Stimulated activated memory B cell treated with anti-CD40 and anti-IgM and Interleukin-4, amounts not matched to agents 10 μg/mL and 1 μg/mL and 100 μg/mL, for 72 hours (primary cell): ENCODE data around the gene PIK3AP1.
"Not testable (repeated sequence)": the region's sequence is repeated elsewhere in the genome, so short reads cannot be mapped to it uniquely, and the experiment has no call there.

Experiments used
- ATAC-seq: fragments of 150-1000 bp; cut with Tn5 transposase; 2 replicates; pipeline ENCODE4 v1.10.0; 2021
- H3K27ac Mint-ChIP-seq: one replicate; pipeline ENCODE4 v1.8.0; 2022; ENCODE audit warnings: mild to moderate bottlenecking, mixed read lengths
- H3K27me3 Mint-ChIP-seq: one replicate; pipeline ENCODE4 v1.8.0; 2022; ENCODE audit warnings: mixed read lengths
- H3K36me3 Mint-ChIP-seq: one replicate; pipeline ENCODE4 v1.8.0; 2022; ENCODE audit warnings: mixed read lengths
- H3K4me1 Mint-ChIP-seq: one replicate; pipeline ENCODE4 v1.8.0; 2022; ENCODE audit warnings: mixed read lengths
- H3K4me3 Mint-ChIP-seq: one replicate; pipeline ENCODE4 v1.8.0; 2022; ENCODE audit warnings: mild to moderate bottlenecking, moderate library complexity, mixed read lengths
- H3K9me3 Mint-ChIP-seq: one replicate; pipeline ENCODE4 v1.8.0; 2022; ENCODE audit warnings: mixed read lengths

The PIK3AP1 gene

DNA sequence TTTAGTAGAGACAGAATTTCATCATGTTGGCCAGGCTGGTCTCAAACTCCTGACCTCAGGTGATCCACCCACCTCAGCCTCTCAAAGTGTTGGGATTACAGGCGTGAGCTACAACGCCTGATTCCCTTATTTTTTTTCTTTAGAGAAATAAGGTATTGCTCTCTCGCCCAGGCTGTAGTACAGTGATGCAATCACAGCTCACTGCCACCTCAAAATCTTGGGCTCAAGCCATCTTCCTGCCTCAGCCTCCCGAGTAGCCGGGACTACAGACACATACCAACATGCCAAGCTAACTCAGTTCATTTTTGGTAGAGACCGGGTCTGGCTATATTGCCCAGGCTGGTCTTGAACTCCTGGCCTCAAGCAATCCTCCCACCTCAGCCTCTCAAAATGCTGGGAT lies 21.2 kb upstream of the PIK3AP1 start:
- Mint-ChIP-seq H3K27ac (peak overlapping the region; percentile 83), H3K4me1 (peaks cover 43% of the 10 kb centered on the region)
- not testable (repeated sequence) for H3K9me3 Mint-ChIP-seq, ATAC-seq, H3K4me3 Mint-ChIP-seq, H3K27me3 Mint-ChIP-seq, H3K36me3 Mint-ChIP-seq

DNA sequence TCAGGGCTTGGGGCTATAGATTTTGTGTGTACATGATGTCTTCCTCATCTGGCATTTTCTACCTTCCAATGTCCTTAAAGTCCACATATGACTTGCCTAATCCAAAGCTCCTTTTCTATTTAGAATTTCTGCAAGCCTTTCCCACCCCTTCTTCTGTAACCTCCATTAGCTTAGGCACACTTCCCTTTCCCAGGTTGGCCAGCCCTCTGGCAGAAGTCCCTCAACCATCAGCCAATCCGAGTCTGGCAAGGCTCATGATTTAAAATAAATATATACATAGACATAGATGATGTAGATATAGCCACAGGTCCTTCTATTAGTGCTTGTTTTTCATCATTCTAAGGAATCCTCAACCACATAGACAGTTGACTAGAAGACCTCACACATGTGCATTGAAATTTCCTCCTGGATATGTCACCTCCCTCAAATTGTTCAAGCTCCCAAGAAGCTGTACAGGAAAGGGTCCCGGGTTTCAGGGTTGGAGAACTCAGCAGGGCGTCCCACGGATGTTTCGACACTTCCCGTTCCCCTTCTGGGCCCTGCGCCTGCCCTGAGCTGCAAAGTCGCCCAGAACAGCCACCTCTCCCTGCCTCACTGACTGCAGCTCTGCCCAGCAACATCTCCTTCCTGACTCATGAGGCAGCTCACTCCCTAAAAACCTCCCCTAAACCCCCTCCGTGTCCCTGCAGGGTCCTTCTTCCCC lies 20.4 kb upstream of the PIK3AP1 start:
- Mint-ChIP-seq H3K9me3 (no peaks in the 10 kb centered on the region), H3K4me1 (peaks cover 43% of the 10 kb centered on the region), H3K36me3 (no peaks in the 10 kb centered on the region), H3K4me3 (peak overlapping the region; percentile 62), H3K27ac (peak overlapping the region; percentile 83), H3K27me3 (no peaks in the 10 kb centered on the region)
- ATAC-seq: peak; percentile 81

DNA sequence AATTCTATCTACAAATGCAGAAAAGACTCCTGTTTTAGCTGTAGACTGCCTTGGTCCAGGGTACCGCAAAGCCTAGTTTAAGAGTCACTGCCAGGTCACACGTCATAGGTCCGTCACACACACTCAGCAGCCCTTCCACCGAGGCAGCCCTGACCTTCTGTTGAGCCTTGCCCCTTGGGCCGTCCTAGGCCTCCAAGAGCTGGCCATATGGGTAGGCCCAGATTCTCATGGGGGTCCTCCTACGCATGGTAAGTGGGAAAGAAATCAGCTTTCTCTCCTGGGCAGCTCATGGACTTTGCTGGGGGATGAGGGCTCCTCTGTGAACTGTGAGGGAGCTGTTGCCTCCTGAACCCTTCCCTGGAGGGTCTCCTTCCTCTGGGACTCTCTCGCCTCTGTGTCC lies 19.8 kb upstream of the PIK3AP1 start:
- Mint-ChIP-seq H3K4me1 (peaks cover 43% of the 10 kb centered on the region), H3K27ac (peak overlapping the region; percentile 83), H3K27me3 (no peaks in the 10 kb centered on the region), H3K9me3 (no peaks in the 10 kb centered on the region), H3K36me3 (no peaks in the 10 kb centered on the region), H3K4me3 (no peak overlapping the region)
- no peak for ATAC-seq

DNA sequence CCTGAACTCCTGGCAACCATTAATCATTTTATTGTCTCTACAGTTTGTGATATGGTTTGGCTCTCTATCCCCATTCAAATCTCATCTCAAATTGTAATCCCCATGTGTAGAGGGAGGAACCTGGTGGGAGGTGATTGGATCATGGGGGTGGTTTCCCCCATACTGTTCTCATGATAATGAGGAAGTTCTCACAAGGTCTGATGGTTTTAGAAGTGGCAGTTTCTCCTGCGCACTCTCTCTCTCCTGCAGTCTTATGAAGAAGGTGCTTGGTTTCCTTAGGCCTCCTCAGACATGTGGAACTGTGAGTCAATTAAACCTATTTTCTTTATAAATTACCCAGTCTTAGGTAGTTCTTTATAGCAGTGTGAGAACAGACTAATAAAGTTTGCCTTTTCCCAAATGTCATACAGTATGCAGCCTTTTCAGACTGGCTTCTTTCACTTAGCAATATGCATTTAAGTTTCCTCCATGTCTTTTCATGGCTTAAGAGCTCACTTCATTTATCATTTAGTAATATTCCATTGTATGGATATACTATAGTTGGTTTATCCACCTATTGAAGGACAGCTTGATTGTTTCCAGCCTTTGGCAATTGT lies 17.1 kb upstream of the PIK3AP1 start:
- H3K36me3 Mint-ChIP-seq, H3K9me3 Mint-ChIP-seq, H3K4me3 Mint-ChIP-seq, H3K27me3 Mint-ChIP-seq: not testable (repeated sequence)
- peak overlapping the region; percentile 62 for H3K27ac Mint-ChIP-seq
- H3K4me1 Mint-ChIP-seq: peaks cover 32% of the 10 kb centered on the region
- ATAC-seq: peak; percentile 91

DNA sequence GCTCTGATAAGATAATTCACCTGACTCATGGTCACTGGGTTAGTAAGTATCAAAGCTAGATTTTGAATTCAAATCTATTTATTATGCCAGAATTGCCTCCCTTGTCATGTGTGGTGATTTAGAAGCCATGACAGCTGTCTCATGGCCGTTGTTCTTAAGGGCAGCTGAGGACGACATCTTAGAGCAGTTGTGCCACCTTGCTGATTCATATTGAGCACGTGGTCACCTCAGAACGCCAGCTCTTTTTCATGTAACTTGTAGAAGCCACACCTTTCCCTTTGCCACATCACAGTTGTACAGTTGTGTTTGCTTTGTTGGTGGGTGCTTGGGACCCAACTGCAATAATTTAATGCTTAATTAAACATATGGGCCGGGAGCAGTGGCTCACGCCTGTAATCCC lies 4.3 kb upstream of the PIK3AP1 start:
- H3K9me3 Mint-ChIP-seq: no peaks in the 10 kb centered on the region
- no peak overlapping the region for H3K27ac Mint-ChIP-seq
- H3K4me1 Mint-ChIP-seq: peaks cover 42% of the 10 kb centered on the region
- no peaks in the 10 kb centered on the region for H3K27me3 Mint-ChIP-seq
- H3K36me3 Mint-ChIP-seq: no peaks in the 10 kb centered on the region
- no peak overlapping the region for H3K4me3 Mint-ChIP-seq
- ATAC-seq: no peak

DNA sequence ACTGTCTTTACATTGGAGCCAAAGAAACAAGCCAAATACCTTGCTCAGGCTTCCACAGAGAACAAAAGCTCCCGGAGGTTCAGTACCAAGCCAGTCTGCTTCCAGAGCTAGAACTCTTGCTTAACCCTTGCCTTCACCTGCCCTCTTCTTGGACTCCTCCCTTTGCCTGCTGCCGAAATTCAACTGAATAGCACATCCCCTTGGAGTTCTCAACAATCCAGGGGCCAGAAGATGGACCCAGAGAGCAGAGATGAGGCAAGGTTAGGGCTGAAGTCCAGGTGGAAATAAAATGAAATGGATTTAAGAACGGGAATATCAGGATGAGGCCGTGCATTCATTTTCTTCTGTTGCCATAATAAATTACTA lies 876 bp upstream of the PIK3AP1 start:
- Mint-ChIP-seq H3K4me1 (peaks cover 54% of the 10 kb centered on the region), H3K27me3 (no peaks in the 10 kb centered on the region), H3K4me3 (peak overlapping the region; percentile 81), H3K36me3 (peaks cover 7% of the 10 kb centered on the region), H3K27ac (peak overlapping the region; percentile 94), H3K9me3 (no peaks in the 10 kb centered on the region)
- no peak for ATAC-seq

DNA sequence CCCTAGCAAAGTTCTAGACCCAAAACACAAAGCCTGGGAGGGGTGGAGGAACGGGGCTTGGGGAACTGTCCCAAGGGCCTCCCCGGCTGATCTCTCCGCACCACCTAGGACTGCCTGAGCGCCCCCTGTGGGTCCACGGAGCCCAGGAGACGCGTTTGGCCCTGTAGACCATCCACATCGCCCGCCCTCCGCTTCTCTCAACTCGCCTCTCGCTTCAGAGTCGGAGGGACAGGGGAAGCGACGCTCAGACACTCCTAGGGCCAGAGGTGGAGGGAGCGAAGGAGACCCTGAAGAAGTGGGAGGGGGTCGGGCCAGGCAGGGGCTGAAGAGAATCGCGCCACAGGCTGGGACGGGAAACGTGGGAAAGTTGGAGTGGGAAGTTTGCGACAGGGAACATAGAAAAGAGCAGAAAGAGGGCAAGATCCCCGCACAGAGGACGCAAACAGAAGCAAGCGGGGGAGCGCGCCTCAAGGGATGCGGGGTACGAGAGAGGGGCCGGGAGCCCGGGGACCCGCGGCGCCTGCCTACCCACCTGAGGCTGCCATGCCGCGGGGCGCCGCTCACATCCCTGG lies 378 bp downstream of the PIK3AP1 start:
- peak; percentile 86 for ATAC-seq
- peak overlapping the region; percentile 99 for H3K4me3 Mint-ChIP-seq
- H3K27me3 Mint-ChIP-seq: no peaks in the 10 kb centered on the region
- peaks cover 52% of the 10 kb centered on the region for H3K4me1 Mint-ChIP-seq
- H3K36me3 Mint-ChIP-seq: peaks cover 7% of the 10 kb centered on the region
- peak overlapping the region; percentile 94 for H3K27ac Mint-ChIP-seq
- no peaks in the 10 kb centered on the region for H3K9me3 Mint-ChIP-seq

DNA sequence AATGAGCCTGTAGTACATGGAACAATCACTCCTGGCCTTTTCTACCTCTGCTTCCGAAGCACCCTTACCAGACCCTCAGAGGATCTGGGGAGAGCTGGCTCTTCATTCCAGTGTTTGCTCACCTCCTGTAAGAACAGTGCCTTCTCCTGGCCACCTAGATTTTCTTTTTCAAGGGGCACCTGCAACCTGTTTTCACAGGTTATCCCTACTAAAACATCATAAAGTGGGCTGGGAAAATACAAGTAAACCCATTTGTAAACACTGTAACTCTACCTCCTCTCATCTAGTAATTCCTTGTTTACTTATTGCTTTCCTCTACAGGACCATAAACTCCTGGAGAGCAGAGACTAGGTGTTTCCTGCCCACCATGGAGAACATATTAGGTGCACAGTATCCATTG lies 1.1 kb downstream of the PIK3AP1 start:
- Mint-ChIP-seq H3K4me1 (peaks cover 59% of the 10 kb centered on the region), H3K36me3 (peaks cover 7% of the 10 kb centered on the region), H3K9me3 (no peaks in the 10 kb centered on the region), H3K4me3 (peak overlapping the region; percentile 99), H3K27ac (peak overlapping the region; percentile 94), H3K27me3 (no peaks in the 10 kb centered on the region)
- no peak for ATAC-seq

DNA sequence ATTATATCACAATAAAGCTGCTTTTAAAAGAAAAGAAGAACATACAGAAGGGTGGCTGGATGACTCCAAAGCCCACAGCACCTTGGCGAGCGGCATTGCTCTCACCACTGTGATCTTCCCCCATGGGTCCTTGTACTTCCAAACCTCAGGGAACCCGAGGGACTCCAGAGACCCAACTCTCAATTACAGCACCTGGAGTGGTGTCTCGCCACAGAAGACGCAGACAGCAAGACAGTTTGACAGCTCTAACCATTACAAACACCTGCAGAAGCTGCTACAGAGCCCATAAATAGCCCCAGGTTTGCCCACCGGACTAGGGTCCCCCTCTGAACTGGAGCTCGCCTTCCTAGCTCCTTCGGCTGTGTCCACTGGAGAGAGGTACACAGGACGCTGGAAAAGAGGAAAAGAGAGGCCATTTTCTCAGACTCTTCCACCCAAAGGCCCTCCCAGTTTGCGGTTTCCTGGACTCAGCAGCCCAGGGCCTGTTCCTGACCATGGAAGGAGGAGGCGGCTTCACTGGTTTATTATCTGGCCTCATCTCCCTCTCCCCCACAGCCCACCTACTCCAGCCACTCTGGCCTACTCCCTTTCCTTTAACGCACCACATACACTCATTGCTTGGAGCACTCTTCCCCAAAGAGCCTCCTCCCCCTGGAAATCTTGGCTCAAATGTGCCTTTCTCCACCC lies 1.9 kb downstream of the PIK3AP1 start:
- H3K36me3 Mint-ChIP-seq: peaks cover 7% of the 10 kb centered on the region
- H3K27me3 Mint-ChIP-seq: no peaks in the 10 kb centered on the region
- H3K9me3 Mint-ChIP-seq: no peaks in the 10 kb centered on the region
- H3K27ac Mint-ChIP-seq: peak overlapping the region; percentile 94
- H3K4me1 Mint-ChIP-seq: peaks cover 65% of the 10 kb centered on the region
- H3K4me3 Mint-ChIP-seq: peak overlapping the region; percentile 99
- no peak for ATAC-seq

DNA sequence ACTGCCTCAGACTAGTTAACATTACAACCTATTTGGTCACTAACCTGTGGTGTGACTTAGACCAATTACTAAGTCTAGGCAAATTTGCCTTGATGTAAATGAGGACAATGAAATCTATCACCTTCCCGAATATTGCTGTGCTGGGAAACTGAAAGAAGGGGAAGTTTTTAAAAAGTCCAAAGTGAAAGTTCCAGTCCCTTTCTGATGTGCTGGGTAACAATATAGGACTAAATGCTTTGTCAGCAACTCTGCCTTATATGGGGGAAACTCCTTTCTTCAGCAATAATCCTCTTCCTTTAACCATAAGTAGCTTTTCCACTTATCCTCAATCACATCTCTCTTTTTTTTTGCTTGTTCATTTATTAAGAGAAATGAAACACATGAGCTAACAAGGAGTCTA lies 3.9 kb downstream of the PIK3AP1 start:
- Mint-ChIP-seq H3K27ac (peak overlapping the region; percentile 94), H3K36me3 (peaks cover 16% of the 10 kb centered on the region), H3K9me3 (no peaks in the 10 kb centered on the region), H3K27me3 (no peaks in the 10 kb centered on the region), H3K4me3 (peak overlapping the region; percentile 99), H3K4me1 (peaks cover 74% of the 10 kb centered on the region)
- ATAC-seq: no peak

DNA sequence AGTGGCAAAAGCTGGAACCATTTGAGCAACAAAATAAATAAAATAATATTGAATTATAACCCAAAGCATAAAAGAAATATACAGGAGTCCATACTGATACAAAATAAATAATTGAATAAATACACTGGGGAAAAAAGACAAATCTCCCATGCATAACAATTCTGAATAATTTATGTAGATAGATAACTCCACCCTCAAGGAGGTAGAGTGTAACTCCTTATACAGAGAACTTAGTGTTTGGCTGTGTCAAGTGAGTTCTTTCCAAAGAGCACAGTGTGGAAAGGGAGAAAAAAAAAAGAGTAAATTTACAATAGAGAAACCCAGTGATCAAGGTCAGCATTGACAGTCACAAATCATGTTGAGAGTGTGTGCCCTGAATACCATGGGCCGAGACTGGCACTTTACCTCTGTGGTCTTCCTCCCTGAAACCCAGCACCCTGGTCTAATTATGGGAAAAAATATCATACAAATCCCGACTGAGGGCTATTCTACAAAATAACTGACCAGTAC lies 5.5 kb downstream of the PIK3AP1 start:
- Mint-ChIP-seq H3K27me3 (no peaks in the 10 kb centered on the region), H3K36me3 (peaks cover 21% of the 10 kb centered on the region), H3K4me3 (no peak overlapping the region), H3K4me1 (peaks cover 68% of the 10 kb centered on the region), H3K27ac (peak overlapping the region; percentile 41), H3K9me3 (no peaks in the 10 kb centered on the region)
- ATAC-seq: no peak

DNA sequence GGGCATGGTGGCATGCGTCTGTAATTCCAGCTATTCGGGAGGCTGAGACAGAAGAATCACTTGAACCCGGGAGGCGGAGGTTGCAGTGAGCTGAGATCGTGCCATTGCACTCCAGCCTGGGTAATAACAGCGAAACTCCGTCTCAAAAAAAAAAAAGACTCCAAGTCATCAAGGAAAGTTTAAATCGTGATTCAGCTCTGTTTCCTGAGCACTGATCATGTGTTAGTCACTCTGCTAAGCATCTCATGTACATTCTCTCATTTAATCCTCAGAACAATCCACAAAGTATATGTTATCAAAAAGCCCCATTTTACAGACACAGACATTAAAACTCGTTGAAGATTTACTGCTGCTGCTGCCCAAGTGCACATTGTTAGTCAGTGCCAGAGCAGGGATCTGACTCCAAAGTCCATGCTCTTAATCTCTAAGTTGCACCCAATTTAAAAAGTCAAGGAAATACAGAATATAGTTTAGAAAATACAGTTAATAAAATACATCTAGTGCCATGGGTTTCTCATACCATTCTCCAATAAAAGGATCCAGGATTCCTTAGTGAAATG lies 6.2 kb downstream of the PIK3AP1 start:
- peaks cover 68% of the 10 kb centered on the region for H3K4me1 Mint-ChIP-seq
- peak overlapping the region; percentile 41 for H3K27ac Mint-ChIP-seq
- ATAC-seq: no peak
- no peaks in the 10 kb centered on the region for H3K27me3 Mint-ChIP-seq
- no peaks in the 10 kb centered on the region for H3K9me3 Mint-ChIP-seq
- H3K36me3 Mint-ChIP-seq: peaks cover 28% of the 10 kb centered on the region
- no peak overlapping the region for H3K4me3 Mint-ChIP-seq

DNA sequence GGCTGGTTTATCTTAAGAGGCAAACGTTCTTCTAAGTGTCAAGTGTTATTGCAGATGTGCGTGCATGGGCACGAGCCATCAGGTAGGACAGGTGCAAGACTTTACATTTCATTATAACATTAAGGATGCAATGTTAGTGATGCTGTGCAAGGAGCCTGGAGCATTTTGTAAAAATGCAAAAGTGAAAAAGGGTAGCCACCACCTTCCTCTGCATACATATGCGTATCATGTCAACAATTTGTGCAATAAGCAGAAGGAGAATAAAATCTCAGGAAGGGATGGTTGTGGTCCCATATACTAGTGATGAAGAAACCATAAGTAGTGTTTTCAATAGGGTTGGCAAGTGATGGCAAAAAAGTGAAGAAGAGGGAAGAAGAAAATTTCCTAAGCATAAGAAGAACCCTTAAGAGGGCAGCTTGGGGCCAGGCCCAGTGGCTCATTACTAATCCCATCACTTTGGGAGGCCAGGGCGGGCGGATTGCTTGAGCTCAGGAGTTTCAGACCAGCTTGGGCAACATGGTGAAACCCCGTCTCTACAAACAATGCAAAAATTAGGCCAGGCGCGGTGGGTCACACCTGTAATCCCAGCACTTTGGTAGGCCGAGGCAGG lies 7.5 kb downstream of the PIK3AP1 start:
- ATAC-seq: no peak
- Mint-ChIP-seq H3K9me3 (no peaks in the 10 kb centered on the region), H3K4me1 (peaks cover 67% of the 10 kb centered on the region), H3K27ac (peak overlapping the region; percentile 8), H3K27me3 (no peaks in the 10 kb centered on the region), H3K4me3 (no peak overlapping the region), H3K36me3 (peaks cover 37% of the 10 kb centered on the region)

DNA sequence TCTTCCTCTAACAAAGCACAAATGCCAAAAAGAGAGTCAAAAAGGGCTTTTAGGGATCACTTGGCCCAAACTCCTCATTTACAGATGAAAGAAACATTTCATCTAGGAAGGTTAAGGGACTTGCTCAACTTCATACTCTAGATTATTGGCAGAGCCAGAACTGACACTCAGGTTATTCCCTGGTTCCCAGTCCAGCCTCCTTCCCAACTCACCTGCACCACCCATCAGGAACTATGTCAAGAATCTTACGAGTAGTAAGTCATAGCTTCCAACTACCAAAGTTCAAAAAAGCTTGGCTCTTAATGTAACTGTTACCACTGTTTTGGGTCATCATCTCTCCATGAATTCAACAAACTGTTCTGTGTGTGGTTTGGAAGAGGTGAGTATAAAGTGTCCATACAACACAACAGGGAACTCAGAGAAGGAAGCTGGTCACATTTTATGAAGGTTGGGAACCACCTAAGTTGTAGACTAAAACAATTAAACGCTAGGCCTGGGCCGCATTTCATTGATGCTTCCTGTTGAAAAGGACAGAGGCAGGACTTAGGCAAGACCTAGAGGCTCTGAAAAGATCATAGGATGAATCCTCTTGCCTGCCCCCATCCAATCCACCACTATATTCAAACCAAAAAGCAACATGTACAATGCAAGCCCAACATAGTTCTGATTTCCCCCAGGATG lies 9.1 kb downstream of the PIK3AP1 start:
- Mint-ChIP-seq H3K27me3 (no peaks in the 10 kb centered on the region), H3K36me3 (peaks cover 37% of the 10 kb centered on the region), H3K4me1 (peaks cover 67% of the 10 kb centered on the region), H3K9me3 (no peaks in the 10 kb centered on the region), H3K4me3 (no peak overlapping the region), H3K27ac (peak overlapping the region; percentile 73)
- no peak for ATAC-seq
